ENCODE measurements around the gene LIF.

LIF gene

GRCh38 chr22:30245985-30246813, at the start of gene LIF:
TSS of gene LIF (minus strand) at chr22:30246759. CDS start at chr22:30246695, 64 bp downstream.
- H3K36me3 Mint-ChIP-seq (ENCODE audit: low read depth), result peaks cover 37% of the 10 kb centered on the region
- H3K27me3 Mint-ChIP-seq, result no peaks in the 10 kb centered on the region
- H3K4me1 Mint-ChIP-seq (ENCODE audit: low read depth), result peaks cover 83% of the 10 kb centered on the region
- H3K4me3 Mint-ChIP-seq, result peak within 1 kb of the TSS; percentile 97
- H3K27ac Mint-ChIP-seq, result peak within 1 kb of the TSS; percentile 98
- no peaks in the 10 kb centered on the region for H3K9me3 Mint-ChIP-seq

DNA sequence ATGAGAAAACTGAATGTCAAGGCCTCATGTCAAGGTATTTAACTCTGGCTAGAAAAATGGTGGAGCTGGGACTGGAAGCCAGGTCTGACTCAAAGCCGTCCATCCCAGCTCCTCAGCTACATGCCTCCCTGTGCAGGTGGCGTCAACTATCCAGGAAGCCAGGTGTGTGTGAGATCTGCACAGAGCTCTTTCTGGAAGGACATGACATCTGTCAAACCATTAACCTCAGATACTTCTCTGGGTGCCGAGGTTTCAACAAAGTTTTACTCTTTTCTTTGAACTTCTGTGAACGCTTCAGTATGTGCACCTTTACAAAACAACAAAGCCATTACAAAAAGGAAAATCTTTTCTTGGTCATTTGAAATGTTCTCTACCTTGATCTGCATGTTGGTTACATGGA, 49.8 kb upstream of the LIF start:
- H3K4me1 Mint-ChIP-seq (ENCODE audit: low read depth), result peaks cover 54% of the 10 kb centered on the region
- no peaks in the 10 kb centered on the region for H3K9me3 Mint-ChIP-seq
- H3K27me3 Mint-ChIP-seq, result no peaks in the 10 kb centered on the region
- peaks cover 22% of the 10 kb centered on the region for H3K36me3 Mint-ChIP-seq (ENCODE audit: low read depth)
- peak overlapping the region; percentile 52 for H3K27ac Mint-ChIP-seq
- no peak overlapping the region for H3K4me3 Mint-ChIP-seq

GRCh38 chr22:30295576-30295975, 49.0 kb upstream of the LIF start:
- peaks cover 47% of the 10 kb centered on the region for H3K4me1 Mint-ChIP-seq (ENCODE audit: low read depth)
- H3K27ac Mint-ChIP-seq, result no peak overlapping the region
- H3K27me3 Mint-ChIP-seq, result no peaks in the 10 kb centered on the region
- peaks cover 15% of the 10 kb centered on the region for H3K36me3 Mint-ChIP-seq (ENCODE audit: low read depth)
- H3K9me3 Mint-ChIP-seq, result no peaks in the 10 kb centered on the region
- no peak overlapping the region for H3K4me3 Mint-ChIP-seq

- Mint-ChIP-seq H3K36me3 (ENCODE audit: low read depth) (peaks cover 15% of the 10 kb centered on the region), H3K27me3 (no peaks in the 10 kb centered on the region), H3K4me3 (no peak overlapping the region), H3K27ac (no peak overlapping the region), H3K4me1 (ENCODE audit: low read depth) (peaks cover 44% of the 10 kb centered on the region), H3K9me3 (no peaks in the 10 kb centered on the region)
Observed at GRCh38 chr22:30294830-30295229, 48.3 kb upstream of the LIF start.

- Mint-ChIP-seq H3K9me3 (no peaks in the 10 kb centered on the region), H3K27ac (no peak overlapping the region), H3K4me1 (ENCODE audit: low read depth) (peaks cover 42% of the 10 kb centered on the region), H3K27me3 (no peaks in the 10 kb centered on the region), H3K4me3 (no peak overlapping the region), H3K36me3 (ENCODE audit: low read depth) (peaks cover 15% of the 10 kb centered on the region)
Observed at GRCh38 chr22:30294066-30294465, 47.5 kb upstream of the LIF start.

- H3K4me3 Mint-ChIP-seq, result no peak overlapping the region
- no peaks in the 10 kb centered on the region for H3K9me3 Mint-ChIP-seq
- no peaks in the 10 kb centered on the region for H3K27me3 Mint-ChIP-seq
- peak overlapping the region; percentile 34 for H3K27ac Mint-ChIP-seq
- H3K36me3 Mint-ChIP-seq (ENCODE audit: low read depth), result peaks cover 15% of the 10 kb centered on the region
- peaks cover 37% of the 10 kb centered on the region for H3K4me1 Mint-ChIP-seq (ENCODE audit: low read depth)
Observed at GRCh38 chr22:30293026-30293425, 46.5 kb upstream of the LIF start.

- no peaks in the 10 kb centered on the region for H3K27me3 Mint-ChIP-seq
- no peak overlapping the region for H3K27ac Mint-ChIP-seq
- peaks cover 13% of the 10 kb centered on the region for H3K36me3 Mint-ChIP-seq (ENCODE audit: low read depth)
- peaks cover 31% of the 10 kb centered on the region for H3K4me1 Mint-ChIP-seq (ENCODE audit: low read depth)
- H3K4me3 Mint-ChIP-seq, result no peak overlapping the region
- H3K9me3 Mint-ChIP-seq, result no peaks in the 10 kb centered on the region
Observed at GRCh38 chr22:30292069-30292970, 45.8 kb upstream of the LIF start.

GRCh38 chr22:30291058-30291892, 44.7 kb upstream of the LIF start:
- no peak overlapping the region for H3K4me3 Mint-ChIP-seq
- no peaks in the 10 kb centered on the region for H3K9me3 Mint-ChIP-seq
- H3K36me3 Mint-ChIP-seq (ENCODE audit: low read depth), result peaks cover 9% of the 10 kb centered on the region
- H3K4me1 Mint-ChIP-seq (ENCODE audit: low read depth), result peaks cover 21% of the 10 kb centered on the region
- H3K27me3 Mint-ChIP-seq, result no peaks in the 10 kb centered on the region
- H3K27ac Mint-ChIP-seq, result no peak overlapping the region

DNA sequence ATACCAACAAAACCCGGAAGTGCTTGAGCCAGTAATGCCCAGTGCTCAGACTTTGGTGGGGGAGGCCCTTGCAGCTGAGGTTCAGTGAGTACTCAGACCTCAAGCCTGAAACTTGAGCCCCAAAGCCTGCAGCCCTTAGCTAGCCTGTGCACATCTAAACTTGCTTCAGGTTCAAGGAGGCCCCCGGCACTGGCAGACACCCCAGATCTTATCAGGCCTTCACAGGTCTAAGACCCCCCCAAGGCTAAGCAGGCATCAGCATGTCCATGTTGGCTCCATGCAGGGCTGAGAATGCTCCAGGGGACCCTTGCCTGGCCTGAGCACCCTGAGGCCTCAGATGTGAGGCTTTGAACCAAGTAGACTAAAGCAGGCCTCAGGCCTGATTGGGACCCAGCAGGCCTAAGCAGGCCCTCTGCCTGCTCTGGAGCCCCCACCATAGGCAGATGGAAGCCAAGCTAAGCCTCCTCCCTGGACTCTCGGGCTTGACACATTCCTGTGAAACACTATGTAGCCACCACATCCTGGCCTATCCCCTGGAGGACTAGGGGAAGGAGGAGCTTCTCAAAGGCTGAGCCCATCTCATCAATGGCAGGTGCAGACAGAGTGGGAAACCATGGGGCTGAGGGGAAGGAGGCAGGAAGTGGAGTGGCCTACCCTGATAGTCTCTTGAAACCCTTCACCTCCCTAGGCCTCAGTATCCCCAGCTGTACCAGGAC, 43.9 kb upstream of the LIF start:
- Mint-ChIP-seq H3K4me1 (ENCODE audit: low read depth) (peaks cover 13% of the 10 kb centered on the region), H3K27ac (no peak overlapping the region), H3K27me3 (no peaks in the 10 kb centered on the region), H3K9me3 (no peaks in the 10 kb centered on the region), H3K4me3 (peak overlapping the region; percentile 76), H3K36me3 (ENCODE audit: low read depth) (peaks cover 9% of the 10 kb centered on the region)

- H3K27me3 Mint-ChIP-seq, result no peaks in the 10 kb centered on the region
- H3K27ac Mint-ChIP-seq, result no peak overlapping the region
- peak overlapping the region; percentile 76 for H3K4me3 Mint-ChIP-seq
- H3K9me3 Mint-ChIP-seq, result no peaks in the 10 kb centered on the region
- peaks cover 13% of the 10 kb centered on the region for H3K4me1 Mint-ChIP-seq (ENCODE audit: low read depth)
- peaks cover 9% of the 10 kb centered on the region for H3K36me3 Mint-ChIP-seq (ENCODE audit: low read depth)
Observed at GRCh38 chr22:30289980-30290313, 43.4 kb upstream of the LIF start.

GRCh38 chr22:30289141-30289979, 42.8 kb upstream of the LIF start, which contains the start of gene CASTOR1:
TSS of gene CASTOR1 (minus strand) at chr22:30289505. CDS start at chr22:30289497, 8 bp downstream.
- Mint-ChIP-seq H3K27me3 (no peaks in the 10 kb centered on the region), H3K27ac (peak within 1 kb of the TSS; percentile 28), H3K36me3 (ENCODE audit: low read depth) (peaks cover 9% of the 10 kb centered on the region), H3K9me3 (no peaks in the 10 kb centered on the region), H3K4me3 (peak within 1 kb of the TSS; percentile 76), H3K4me1 (ENCODE audit: low read depth) (peaks cover 13% of the 10 kb centered on the region)

GRCh38 chr22:30288419-30289140, 42.0 kb upstream of the LIF start:
- Mint-ChIP-seq H3K4me1 (ENCODE audit: low read depth) (peaks cover 13% of the 10 kb centered on the region), H3K9me3 (no peaks in the 10 kb centered on the region), H3K4me3 (peak overlapping the region; percentile 76), H3K36me3 (ENCODE audit: low read depth) (peaks cover 7% of the 10 kb centered on the region), H3K27me3 (no peaks in the 10 kb centered on the region), H3K27ac (peak overlapping the region; percentile 28)
